Measurements from ENCODE around the gene GHRHR.
A peak's percentile ranks its signal among the peaks of the same experiment; 100 is the strongest.

GHRHR gene

DNA sequence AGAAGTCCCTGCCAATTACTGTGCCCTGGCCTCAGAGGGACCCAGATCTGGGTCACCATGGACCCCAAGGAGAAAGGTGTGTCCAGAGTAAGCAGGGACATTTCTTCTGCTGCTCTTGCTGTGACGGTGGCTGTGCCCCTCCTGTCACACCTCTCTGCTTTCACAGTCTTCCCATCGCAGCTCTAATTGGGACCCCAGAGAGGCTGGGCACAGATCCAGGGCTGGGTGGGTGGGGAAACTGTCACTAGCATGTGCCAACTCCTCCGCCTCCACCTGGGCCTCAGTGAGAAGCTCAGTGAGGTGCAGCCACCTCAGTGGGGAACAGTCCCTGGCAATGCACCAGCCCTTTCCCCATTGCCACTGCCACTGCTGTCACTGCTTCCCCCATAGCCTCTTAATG is 51.1 kb downstream of the GHRHR start:
- no peaks in the 10 kb centered on the region for H3K27me3 ChIP-seq (ENCODE audit: insufficient read depth, low read length, poor library complexity)
- no peaks in the 10 kb centered on the region for H3K4me1 ChIP-seq (ENCODE audit: control insufficient read depth, low read depth, low read length)
- H2BK5ac ChIP-seq (ENCODE audit: low read length) = no peak overlapping the region
- no peak overlapping the region for H3K4ac ChIP-seq (ENCODE audit: low read depth, low read length)
- no peak overlapping the region for H4K8ac ChIP-seq (ENCODE audit: low read depth, low read length)
- no peak for DNase-seq
- no peak overlapping the region for H2BK120ac ChIP-seq (ENCODE audit: low read depth, low read length)
- no peak overlapping the region for H2BK15ac ChIP-seq (replicated peaks; ENCODE audit: low read depth)
- WGBS (ENCODE audit: extremely low coverage, insufficient coverage, low lambda C conversion rate) = no CpG with 5 or more reads among the region's 3 CpGs
- H3K23ac ChIP-seq (ENCODE audit: low read length) = no peak overlapping the region
- H3K56ac ChIP-seq (ENCODE audit: low read length) = no peak overlapping the region
- H3K4me2 ChIP-seq (ENCODE audit: low read length) = no peak overlapping the region
- H3K9ac ChIP-seq (ENCODE audit: low read length) = no peak overlapping the region
- H4K5ac ChIP-seq (ENCODE audit: low read length) = no peak overlapping the region
- H3K4me3 ChIP-seq (ENCODE audit: low read length) = no peak overlapping the region
- H2AK5ac ChIP-seq (ENCODE audit: low read length) = no peak overlapping the region
- no peaks in the 10 kb centered on the region for H3K79me1 ChIP-seq (ENCODE audit: low read length)
- H3K27ac ChIP-seq (ENCODE audit: low read depth, low read length) = no peak overlapping the region
- H3K18ac ChIP-seq (ENCODE audit: low read length) = no peak overlapping the region
- H3K36me3 ChIP-seq (ENCODE audit: control insufficient read depth, insufficient read depth, low read length) = no peaks in the 10 kb centered on the region
- H3K79me2 ChIP-seq (ENCODE audit: control insufficient read depth, insufficient read depth, low read length) = no peaks in the 10 kb centered on the region

DNA sequence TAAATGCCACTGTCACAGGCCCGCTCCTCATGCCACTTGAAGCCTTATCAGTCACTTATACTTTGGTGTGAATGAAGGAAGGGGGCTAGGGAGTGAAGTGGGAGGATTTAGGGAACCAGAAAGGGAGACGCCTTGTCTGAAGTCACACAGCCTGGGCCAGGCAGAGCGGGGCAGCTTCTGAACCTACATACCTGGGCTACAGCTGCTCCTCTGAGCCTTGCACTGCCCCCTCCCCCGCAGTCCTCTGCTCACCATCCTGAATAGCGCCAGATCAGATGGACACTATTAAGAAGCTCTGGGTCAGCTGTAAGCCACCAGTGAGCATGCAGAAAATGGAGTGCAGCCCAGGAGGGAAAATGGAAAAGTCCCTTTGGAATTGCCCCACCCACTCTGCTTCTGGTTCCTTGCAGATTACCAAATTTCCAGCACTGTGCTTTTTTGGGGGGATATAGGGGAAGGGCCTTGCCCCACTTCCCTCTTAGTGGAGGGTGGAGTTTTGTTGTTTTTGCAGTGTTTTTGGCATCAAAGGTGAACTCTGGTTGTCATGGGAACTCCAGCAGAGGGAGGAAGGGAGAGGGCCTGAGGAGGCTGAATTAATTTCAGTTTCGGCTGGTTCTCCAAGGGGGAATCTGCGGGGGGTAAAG is 53.4 kb downstream of the GHRHR start:
- Histone ChIP-seq H2BK5ac (ENCODE audit: low read length) (no peak overlapping the region), H3K4me3 (ENCODE audit: low read length) (no peak overlapping the region), H4K5ac (ENCODE audit: low read length) (no peak overlapping the region), H3K18ac (ENCODE audit: low read length) (no peak overlapping the region), H3K79me1 (ENCODE audit: low read length) (no peaks in the 10 kb centered on the region), H3K23ac (ENCODE audit: low read length) (no peak overlapping the region), H3K27ac (ENCODE audit: low read depth, low read length) (no peak overlapping the region), H3K9ac (ENCODE audit: low read length) (no peak overlapping the region), H3K79me2 (ENCODE audit: control insufficient read depth, insufficient read depth, low read length) (no peaks in the 10 kb centered on the region), H3K56ac (ENCODE audit: low read length) (no peak overlapping the region), H3K27me3 (ENCODE audit: insufficient read depth, low read length, poor library complexity) (no peaks in the 10 kb centered on the region), H2BK15ac (replicated peaks; ENCODE audit: low read depth) (no peak overlapping the region), H3K4ac (ENCODE audit: low read depth, low read length) (no peak overlapping the region), H3K4me2 (ENCODE audit: low read length) (no peak overlapping the region), H3K36me3 (ENCODE audit: control insufficient read depth, insufficient read depth, low read length) (no peaks in the 10 kb centered on the region), H2AK5ac (ENCODE audit: low read length) (no peak overlapping the region), H3K4me1 (ENCODE audit: control insufficient read depth, low read depth, low read length) (peaks cover 7% of the 10 kb centered on the region), H2BK120ac (ENCODE audit: low read depth, low read length) (no peak overlapping the region), H4K8ac (ENCODE audit: low read depth, low read length) (no peak overlapping the region)
- no CpG with 5 or more reads among the region's 7 CpGs for WGBS (ENCODE audit: extremely low coverage, insufficient coverage, low lambda C conversion rate)
- DNase-seq = no peak

DNA sequence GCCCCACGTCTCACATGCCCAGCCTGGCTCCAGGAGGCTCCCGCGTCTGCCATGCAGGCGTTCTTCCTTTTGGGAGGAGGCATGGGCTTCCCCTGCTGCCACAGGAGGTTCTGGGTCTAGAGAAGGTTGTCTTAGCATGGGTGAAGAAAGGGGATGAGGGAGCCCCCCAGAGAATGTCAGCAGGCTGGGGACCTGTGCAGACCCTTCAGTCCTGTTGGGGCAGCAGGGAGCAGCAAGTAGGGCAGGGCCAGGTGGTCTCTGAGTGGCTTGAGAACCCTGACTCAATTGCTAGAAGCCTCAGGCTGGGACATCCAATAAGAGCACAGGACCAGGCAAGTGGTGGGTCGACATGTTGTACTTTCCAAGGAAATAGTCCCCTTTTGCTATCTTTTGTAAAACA is 54.0 kb downstream of the GHRHR start:
- Histone ChIP-seq H3K4me2 (ENCODE audit: low read length) (no peak overlapping the region), H4K5ac (ENCODE audit: low read length) (no peak overlapping the region), H2AK5ac (ENCODE audit: low read length) (no peak overlapping the region), H3K4me3 (ENCODE audit: low read length) (no peak overlapping the region), H3K36me3 (ENCODE audit: control insufficient read depth, insufficient read depth, low read length) (no peaks in the 10 kb centered on the region), H4K8ac (ENCODE audit: low read depth, low read length) (no peak overlapping the region), H2BK5ac (ENCODE audit: low read length) (no peak overlapping the region), H3K27me3 (ENCODE audit: insufficient read depth, low read length, poor library complexity) (no peaks in the 10 kb centered on the region), H3K23ac (ENCODE audit: low read length) (no peak overlapping the region), H3K4ac (ENCODE audit: low read depth, low read length) (no peak overlapping the region), H3K18ac (ENCODE audit: low read length) (no peak overlapping the region), H3K56ac (ENCODE audit: low read length) (no peak overlapping the region), H3K79me2 (ENCODE audit: control insufficient read depth, insufficient read depth, low read length) (no peaks in the 10 kb centered on the region), H3K79me1 (ENCODE audit: low read length) (no peaks in the 10 kb centered on the region), H3K4me1 (ENCODE audit: control insufficient read depth, low read depth, low read length) (peaks cover 7% of the 10 kb centered on the region), H2BK120ac (ENCODE audit: low read depth, low read length) (no peak overlapping the region), H2BK15ac (replicated peaks; ENCODE audit: low read depth) (no peak overlapping the region), H3K9ac (ENCODE audit: low read length) (no peak overlapping the region), H3K27ac (ENCODE audit: low read depth, low read length) (no peak overlapping the region)
- no peak for DNase-seq
- no CpG with 5 or more reads among the region's 5 CpGs for WGBS (ENCODE audit: extremely low coverage, insufficient coverage, low lambda C conversion rate)

DNA sequence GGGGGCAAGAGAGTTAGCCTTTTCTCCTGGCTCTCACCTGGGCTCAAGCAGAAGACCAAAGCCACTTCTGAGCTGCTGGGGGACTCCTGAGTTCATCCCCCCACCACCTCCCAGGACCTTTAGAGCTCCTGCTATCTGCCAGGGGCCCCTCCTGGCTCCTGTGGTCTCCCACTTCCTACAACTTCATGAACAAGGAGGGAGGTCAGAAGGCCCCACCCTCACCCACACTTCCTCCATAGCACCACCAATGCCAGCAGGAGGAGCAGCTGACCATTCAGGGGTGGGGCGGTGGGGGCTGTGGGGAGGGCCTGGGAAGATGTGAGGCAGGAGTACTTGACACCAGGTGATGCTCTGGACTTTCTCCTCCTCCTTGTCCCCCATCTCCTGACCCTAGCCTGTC is 55.8 kb downstream of the GHRHR start:
- no peaks in the 10 kb centered on the region for H3K36me3 ChIP-seq (ENCODE audit: control insufficient read depth, insufficient read depth, low read length)
- no peak overlapping the region for H3K23ac ChIP-seq (ENCODE audit: low read length)
- H3K4me1 ChIP-seq (ENCODE audit: control insufficient read depth, low read depth, low read length) = peaks cover 7% of the 10 kb centered on the region
- H2BK120ac ChIP-seq (ENCODE audit: low read depth, low read length) = no peak overlapping the region
- H2AK5ac ChIP-seq (ENCODE audit: low read length) = no peak overlapping the region
- H2BK5ac ChIP-seq (ENCODE audit: low read length) = no peak overlapping the region
- H2BK15ac ChIP-seq (replicated peaks; ENCODE audit: low read depth) = no peak overlapping the region
- no peak overlapping the region for H3K56ac ChIP-seq (ENCODE audit: low read length)
- no peak for DNase-seq
- H4K8ac ChIP-seq (ENCODE audit: low read depth, low read length) = no peak overlapping the region
- H3K18ac ChIP-seq (ENCODE audit: low read length) = no peak overlapping the region
- no peak overlapping the region for H3K9ac ChIP-seq (ENCODE audit: low read length)
- no peak overlapping the region for H3K4ac ChIP-seq (ENCODE audit: low read depth, low read length)
- no peaks in the 10 kb centered on the region for H3K79me2 ChIP-seq (ENCODE audit: control insufficient read depth, insufficient read depth, low read length)
- H3K27ac ChIP-seq (ENCODE audit: low read depth, low read length) = no peak overlapping the region
- H3K4me3 ChIP-seq (ENCODE audit: low read length) = no peak overlapping the region
- no CpG with 5 or more reads among the region's 1 CpG for WGBS (ENCODE audit: extremely low coverage, insufficient coverage, low lambda C conversion rate)
- H3K4me2 ChIP-seq (ENCODE audit: low read length) = no peak overlapping the region
- no peaks in the 10 kb centered on the region for H3K79me1 ChIP-seq (ENCODE audit: low read length)
- no peaks in the 10 kb centered on the region for H3K27me3 ChIP-seq (ENCODE audit: insufficient read depth, low read length, poor library complexity)
- H4K5ac ChIP-seq (ENCODE audit: low read length) = no peak overlapping the region

DNA sequence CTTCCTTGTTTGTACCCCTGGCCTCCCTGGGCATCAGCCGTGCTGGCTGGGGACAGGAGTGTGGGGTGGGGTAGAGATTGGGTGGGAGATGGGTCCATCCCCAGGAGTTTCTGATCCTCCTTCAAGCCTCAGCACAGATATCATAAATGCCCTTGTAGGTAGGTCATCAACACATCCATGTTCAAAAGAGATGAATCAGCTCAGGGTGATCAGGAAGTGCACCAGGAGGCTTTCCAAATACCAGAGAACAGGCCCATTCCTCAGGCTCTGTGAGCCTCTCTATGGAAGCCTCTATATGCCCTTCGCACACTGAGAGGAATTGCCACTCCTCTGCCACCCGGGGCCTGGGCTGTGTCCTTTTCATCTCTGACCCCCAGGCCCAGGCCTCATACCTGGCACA is 56.4 kb downstream of the GHRHR start:
- Histone ChIP-seq H3K79me2 (ENCODE audit: control insufficient read depth, insufficient read depth, low read length) (no peaks in the 10 kb centered on the region), H3K79me1 (ENCODE audit: low read length) (no peaks in the 10 kb centered on the region), H3K56ac (ENCODE audit: low read length) (peak overlapping the region; percentile 19), H3K27ac (ENCODE audit: low read depth, low read length) (no peak overlapping the region), H3K4me2 (ENCODE audit: low read length) (no peak overlapping the region), H2BK15ac (replicated peaks; ENCODE audit: low read depth) (no peak overlapping the region), H3K18ac (ENCODE audit: low read length) (no peak overlapping the region), H3K23ac (ENCODE audit: low read length) (no peak overlapping the region), H3K9ac (ENCODE audit: low read length) (no peak overlapping the region), H2BK120ac (ENCODE audit: low read depth, low read length) (no peak overlapping the region), H3K4me1 (ENCODE audit: control insufficient read depth, low read depth, low read length) (peaks cover 7% of the 10 kb centered on the region), H2AK5ac (ENCODE audit: low read length) (peak overlapping the region; percentile 38), H3K4ac (ENCODE audit: low read depth, low read length) (no peak overlapping the region), H3K4me3 (ENCODE audit: low read length) (no peak overlapping the region), H3K36me3 (ENCODE audit: control insufficient read depth, insufficient read depth, low read length) (no peaks in the 10 kb centered on the region), H4K5ac (ENCODE audit: low read length) (no peak overlapping the region), H2BK5ac (ENCODE audit: low read length) (no peak overlapping the region), H3K27me3 (ENCODE audit: insufficient read depth, low read length, poor library complexity) (no peaks in the 10 kb centered on the region), H4K8ac (ENCODE audit: low read depth, low read length) (no peak overlapping the region)
- peak; percentile 44 for DNase-seq
- no CpG with 5 or more reads among the region's 3 CpGs for WGBS (ENCODE audit: extremely low coverage, insufficient coverage, low lambda C conversion rate)

DNA sequence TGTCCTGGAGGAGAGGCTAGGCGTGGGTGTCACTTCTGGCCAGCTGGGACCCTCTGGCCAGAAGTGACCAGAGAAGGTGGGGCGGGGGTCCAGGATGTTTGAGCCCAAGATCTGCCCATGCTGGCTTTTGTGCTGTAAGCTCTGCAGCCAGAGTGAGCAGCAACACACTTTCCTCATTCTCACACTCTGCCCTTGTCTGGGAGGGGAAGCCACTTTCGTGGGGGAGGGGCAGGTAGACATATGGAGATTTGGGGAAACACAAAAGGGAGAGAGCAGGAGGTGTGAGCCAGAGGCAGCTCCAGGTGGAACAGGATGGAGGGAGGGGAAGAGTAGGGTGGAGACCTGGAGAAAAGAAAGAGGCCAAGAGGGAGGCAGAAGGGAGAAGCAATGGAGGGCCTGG is 56.9 kb downstream of the GHRHR start:
- Histone ChIP-seq H2BK120ac (ENCODE audit: low read depth, low read length) (no peak overlapping the region), H3K18ac (ENCODE audit: low read length) (no peak overlapping the region), H3K27ac (ENCODE audit: low read depth, low read length) (no peak overlapping the region), H3K36me3 (ENCODE audit: control insufficient read depth, insufficient read depth, low read length) (no peaks in the 10 kb centered on the region), H3K56ac (ENCODE audit: low read length) (no peak overlapping the region), H3K4me1 (ENCODE audit: control insufficient read depth, low read depth, low read length) (peaks cover 7% of the 10 kb centered on the region), H3K4me2 (ENCODE audit: low read length) (no peak overlapping the region), H2BK15ac (replicated peaks; ENCODE audit: low read depth) (no peak overlapping the region), H3K4ac (ENCODE audit: low read depth, low read length) (no peak overlapping the region), H2AK5ac (ENCODE audit: low read length) (no peak overlapping the region), H3K79me1 (ENCODE audit: low read length) (no peaks in the 10 kb centered on the region), H2BK5ac (ENCODE audit: low read length) (no peak overlapping the region), H3K79me2 (ENCODE audit: control insufficient read depth, insufficient read depth, low read length) (no peaks in the 10 kb centered on the region), H3K23ac (ENCODE audit: low read length) (no peak overlapping the region), H3K27me3 (ENCODE audit: insufficient read depth, low read length, poor library complexity) (no peaks in the 10 kb centered on the region), H3K9ac (ENCODE audit: low read length) (no peak overlapping the region), H4K5ac (ENCODE audit: low read length) (no peak overlapping the region), H4K8ac (ENCODE audit: low read depth, low read length) (no peak overlapping the region), H3K4me3 (ENCODE audit: low read length) (no peak overlapping the region)
- no CpG with 5 or more reads among the region's 3 CpGs for WGBS (ENCODE audit: extremely low coverage, insufficient coverage, low lambda C conversion rate)
- DNase-seq = peak; percentile 79

Measured in mesendoderm (in vitro differentiated cells).